KMS-11 (cell line): ENCODE results near the gene RNF38.
"Not testable (repeated sequence)": the region's sequence is repeated elsewhere in the genome, so short reads cannot be mapped to it uniquely, and the experiment has no call there.

Source experiments
- H2AFZ ChIP-seq: fragments of 200-600 bp; sonication (generic); 2 replicates; pipeline ENCODE4 v1.6.1; 2016; ENCODE audit warnings: antibody characterized with exemption, mixed run types, low read depth
- H3K27ac ChIP-seq: fragments of 200-600 bp; sonication (generic); 2 replicates; pipeline ENCODE4 v1.6.1; 2016; ENCODE audit warnings: mild to moderate bottlenecking, mixed run types
- H3K27me3 ChIP-seq: fragments of 200-600 bp; sonication (generic); 2 replicates; pipeline ENCODE4 v1.6.1; 2017; ENCODE audit warnings: mild to moderate bottlenecking, low read depth, mixed run types, moderate library complexity; ENCODE audit not compliant: insufficient read depth
- H3K36me3 ChIP-seq: fragments of 200-600 bp; sonication (generic); 2 replicates; pipeline ENCODE4 v1.6.1; 2017; ENCODE audit warnings: mild to moderate bottlenecking, mixed run types; ENCODE audit not compliant: insufficient read depth
- H3K4me1 ChIP-seq: fragments of 200-600 bp; sonication (generic); 2 replicates; pipeline ENCODE4 v1.6.1; 2016; ENCODE audit warnings: mild to moderate bottlenecking, low read depth, mixed run types; ENCODE audit not compliant: poor library complexity, severe bottlenecking
- H3K4me2 ChIP-seq: fragments of 200-600 bp; sonication (generic); 2 replicates; pipeline ENCODE4 v1.7.0; 2016; ENCODE audit warnings: mild to moderate bottlenecking, mixed run types
- H3K4me3 ChIP-seq: fragments of 200-600 bp; sonication (generic); IDR thresholded peaks from 2 replicates; pipeline ENCODE4 v1.6.1; 2017; ENCODE audit warnings: low read depth, low read length, mixed read lengths; ENCODE audit not compliant: insufficient read depth
- H3K79me2 ChIP-seq: fragments of 200-600 bp; sonication (generic); 2 replicates; pipeline ENCODE4 v1.6.1; 2016; ENCODE audit warnings: low read depth, mixed run types; ENCODE audit not compliant: insufficient read depth
- H3K9ac ChIP-seq: fragments of 200-600 bp; sonication (generic); 2 replicates; pipeline ENCODE4 v1.6.1; 2016; ENCODE audit warnings: mild to moderate bottlenecking, mixed run types
- H4K20me1 ChIP-seq: fragments of 200-600 bp; sonication (generic); 2 replicates; pipeline ENCODE4 v1.6.1; 2016; ENCODE audit warnings: mild to moderate bottlenecking, mixed run types; ENCODE audit not compliant: insufficient read depth
- CTCF ChIP-seq: fragments of 200-600 bp; sonication (generic); conservative IDR thresholded peaks from 2 replicates; pipeline ENCODE4 v1.6.1; 2017; ENCODE audit warnings: low read depth, mild to moderate bottlenecking, antibody characterized with exemption, low read length, moderate library complexity, mixed read lengths

RNF38 gene

GRCh38 chr9:36322462-36322861 is 77.6 kb downstream of the RNF38 start:
- no peak overlapping the region for H3K4me3 ChIP-seq
- no peak overlapping the region for H3K27ac ChIP-seq
- no peak overlapping the region for H2AFZ ChIP-seq
- H3K27me3 ChIP-seq: no peaks in the 10 kb centered on the region
- no peak overlapping the region for H3K9ac ChIP-seq
- H3K79me2 ChIP-seq: no peaks in the 10 kb centered on the region
- no peak overlapping the region for H3K4me2 ChIP-seq
- no peak for TF ChIP-seq CTCF
- no peaks in the 10 kb centered on the region for H3K4me1 ChIP-seq
- no peaks in the 10 kb centered on the region for H4K20me1 ChIP-seq
- no peaks in the 10 kb centered on the region for H3K36me3 ChIP-seq

GRCh38 chr9:36321903-36322302 is 78.2 kb downstream of the RNF38 start:
- not testable (repeated sequence) for H3K27me3 ChIP-seq, H3K4me2 ChIP-seq, H3K9ac ChIP-seq, H4K20me1 ChIP-seq, H3K4me1 ChIP-seq, H3K4me3 ChIP-seq, H3K79me2 ChIP-seq, H3K36me3 ChIP-seq, H3K27ac ChIP-seq, H2AFZ ChIP-seq

GRCh38 chr9:36320466-36320865 is 79.6 kb downstream of the RNF38 start:
- TF ChIP-seq CTCF: no peak
- Histone ChIP-seq H2AFZ (no peak overlapping the region), H3K27ac (no peak overlapping the region), H3K79me2 (no peaks in the 10 kb centered on the region), H3K4me1 (no peaks in the 10 kb centered on the region), H3K9ac (no peak overlapping the region), H3K4me3 (no peak overlapping the region), H3K27me3 (no peaks in the 10 kb centered on the region), H4K20me1 (no peaks in the 10 kb centered on the region), H3K4me2 (no peak overlapping the region), H3K36me3 (no peaks in the 10 kb centered on the region)

GRCh38 chr9:36319806-36320205 is 80.3 kb downstream of the RNF38 start:
- Histone ChIP-seq H3K9ac (no peak overlapping the region), H3K4me2 (no peak overlapping the region), H3K4me3 (no peak overlapping the region), H3K36me3 (no peaks in the 10 kb centered on the region), H3K27ac (no peak overlapping the region), H2AFZ (no peak overlapping the region), H3K27me3 (no peaks in the 10 kb centered on the region), H3K79me2 (no peaks in the 10 kb centered on the region), H4K20me1 (no peaks in the 10 kb centered on the region), H3K4me1 (no peaks in the 10 kb centered on the region)
- TF ChIP-seq CTCF: no peak

- no peak overlapping the region for H3K27ac ChIP-seq
- H3K9ac ChIP-seq: no peak overlapping the region
- no peaks in the 10 kb centered on the region for H3K79me2 ChIP-seq
- H2AFZ ChIP-seq: no peak overlapping the region
- no peak overlapping the region for H3K4me2 ChIP-seq
- H3K4me1 ChIP-seq: no peaks in the 10 kb centered on the region
- no peak for TF ChIP-seq CTCF
- no peaks in the 10 kb centered on the region for H4K20me1 ChIP-seq
- no peak overlapping the region for H3K4me3 ChIP-seq
- no peaks in the 10 kb centered on the region for H3K36me3 ChIP-seq
- H3K27me3 ChIP-seq: no peaks in the 10 kb centered on the region
These were observed 80.9 kb downstream of the RNF38 start for GRCh38 chr9:36319183-36319582.
